K562 (cell line): ENCODE results near the gene RHBG. TPM values are rescaled to one million over a fixed set of nuclear protein-coding genes. Genes with fewer than 3 reads are reported as not detected.

Experiments used
- FOXJ2 ChIP-seq: fragments of 200-800 bp; sonication (Bioruptor generic); IDR thresholded peaks from 2 replicates; pipeline ENCODE4 v1.6.1; 2016; ENCODE audit warnings: missing genetic modification characterization, missing compliant biosample characterization
- GTF2B ChIP-seq: IDR thresholded peaks from 2 replicates; pipeline ENCODE4 v1.6.1; 2011; ENCODE audit not compliant: insufficient read length; ENCODE audit errors: extremely low read depth
- KAT2B ChIP-seq: IDR thresholded peaks from one replicate; pipeline ENCODE4 v1.6.1; 2012; ENCODE audit warnings: low read depth, mild to moderate bottlenecking, control low read depth, inconsistent platforms, low read length, moderate library complexity
- KLF13 ChIP-seq: fragments of 450-650 bp; IDR thresholded peaks from 2 replicates; pipeline ENCODE4 v1.6.1; 2016; ENCODE audit warnings: missing genetic modification characterization, low read depth, mild to moderate bottlenecking, missing compliant biosample characterization, moderate library complexity, borderline replicate concordance
- L3MBTL2 ChIP-seq: fragments of 450-650 bp; IDR thresholded peaks from 2 replicates; pipeline ENCODE4 v1.6.1; 2016; ENCODE audit warnings: mild to moderate bottlenecking, moderate library complexity
- RBM39 ChIP-seq: fragments of 200-400 bp; formaldehyde crosslinking; optimal IDR thresholded peaks from 2 replicates; pipeline ENCODE3; 2018; ENCODE audit warnings: low read depth, low read length
- SMARCA5 ChIP-seq: fragments of 450-650 bp; IDR thresholded peaks from 2 replicates; pipeline ENCODE4 v1.6.1; 2016
- TBP ChIP-seq: optimal IDR thresholded peaks from 2 replicates; pipeline ENCODE3; 2011; ENCODE audit warnings: low read depth, low read length, improper control_type of control experiment
- THRAP3 ChIP-seq: fragments of 450-650 bp; IDR thresholded peaks from 2 replicates; pipeline ENCODE4 v1.6.1; 2016; ENCODE audit warnings: mild to moderate bottlenecking, inconsistent platforms, borderline replicate concordance
- TRIM24 ChIP-seq, 2 experiments: fragments of 450-650 bp; IDR thresholded peaks; 2 replicates each; pipeline ENCODE4 v1.6.1; 2016
- ZNF217 ChIP-seq: sonication (generic); formaldehyde crosslinking; IDR thresholded peaks from 2 replicates; pipeline ENCODE4 v1.8.0; 2022; ENCODE audit warnings: mild to moderate bottlenecking, missing genetic modification reagents
- ZNF280A ChIP-seq: fragments of 450-650 bp; IDR thresholded peaks from 2 replicates; pipeline ENCODE4 v1.6.1; 2018; ENCODE audit warnings: mild to moderate bottlenecking, low read depth; ENCODE audit not compliant: partially characterized antibody
- ZNF282 ChIP-seq: sonication (generic); formaldehyde crosslinking; IDR thresholded peaks from 2 replicates; pipeline ENCODE4 v1.8.1; 2023; ENCODE audit warnings: missing genetic modification reagents
- ZNF551 ChIP-seq: fragments of 250-450 bp; sonication (Bioruptor Pico); IDR thresholded peaks from 2 replicates; pipeline ENCODE4 v1.5.0; 2021; ENCODE audit warnings: mild to moderate bottlenecking, moderate library complexity
- ZNF785 ChIP-seq: fragments of 250-450 bp; sonication (Bioruptor Pico); IDR thresholded peaks from 2 replicates; pipeline ENCODE4 v1.4.0; 2020; ENCODE audit warnings: mild to moderate bottlenecking
- polyA plus RNA-seq, 8 experiments: library from polyadenylated mRNA; depleted of rRNA in 4 of 8; stranded (reverse) in 5 of 8; unstranded in 3 of 8; fragments of >200 nt; fragmentation: Nextera tagmentation in 2 of 8; fragmentation: Illumina TruSeq in 1 of 8; extraction: Ambion mirVana in 2 of 8; extraction: Trizol in 1 of 8; gene quantifications; 2 replicates each; pipeline versions ENCODE4 v1.2.1 to v1.2.3, GENCODE V29; 2011 to 2014; ENCODE audit warnings: inconsistent platforms in 1 of 8, missing spikeins in 1 of 8
- total RNA-seq, 7 experiments: library from RNA; depleted of rRNA in 6 of 7; stranded (reverse); fragments of >200 nt in 6 of 7; fragmentation: Illumina TruSeq in 2 of 7; extraction: Trizol in 2 of 7; gene quantifications; 2 replicates each; pipeline versions ENCODE4 v1.2.1 to v1.2.3, GENCODE V29; 2011 to 2021; ENCODE audit warnings: low replicate concordance in 1 of 7
- TF ChIP-seq, protein P1 (sequence below): fragments of 450-650 bp; formaldehyde crosslinking; IDR thresholded peaks from 2 replicates; pipeline ENCODE4 v1.4.0; 2022; ENCODE audit warnings: missing genetic modification characterization
- TF ChIP-seq, protein P2 (sequence below): fragments of 450-650 bp; IDR thresholded peaks from 2 replicates; pipeline ENCODE4 v1.6.1; 2016; ENCODE audit warnings: low read depth

The RHBG gene
- total and polyA plus RNA-seq, 9 of the 15 experiments (the other 6 are each of a cell fraction or from before 2014, with no cell fraction given), result not detected

- TF ChIP-seq, protein P1, sequence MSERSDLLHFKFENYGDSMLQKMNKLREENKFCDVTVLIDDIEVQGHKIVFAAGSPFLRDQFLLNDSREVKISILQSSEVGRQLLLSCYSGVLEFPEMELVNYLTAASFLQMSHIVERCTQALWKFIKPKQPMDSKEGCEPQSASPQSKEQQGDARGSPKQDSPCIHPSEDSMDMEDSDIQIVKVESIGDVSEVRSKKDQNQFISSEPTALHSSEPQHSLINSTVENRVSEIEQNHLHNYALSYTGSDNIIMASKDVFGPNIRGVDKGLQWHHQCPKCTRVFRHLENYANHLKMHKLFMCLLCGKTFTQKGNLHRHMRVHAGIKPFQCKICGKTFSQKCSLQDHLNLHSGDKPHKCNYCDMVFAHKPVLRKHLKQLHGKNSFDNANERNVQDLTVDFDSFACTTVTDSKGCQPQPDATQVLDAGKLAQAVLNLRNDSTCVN (CRISPR knock-in tag), result no peak
- no peak for TF ChIP-seq ZNF785 (CRISPR knock-in tag)
- no peak for TF ChIP-seq ZNF217 (CRISPR knock-in tag)
- TF ChIP-seq KLF13 (tag), result 0 out of 2 replicates have a peak, but pooled peaks have one; percentile 57
- peak; percentile 78 for TF ChIP-seq TBP
- peak; percentile 84 for TF ChIP-seq L3MBTL2
- TF ChIP-seq FOXJ2 (tag), result peak; percentile 46; the same call in 1 of the 2 replicates
- TF ChIP-seq ZNF282 (CRISPR knock-in tag), result no peak
- TF ChIP-seq, protein P2, sequence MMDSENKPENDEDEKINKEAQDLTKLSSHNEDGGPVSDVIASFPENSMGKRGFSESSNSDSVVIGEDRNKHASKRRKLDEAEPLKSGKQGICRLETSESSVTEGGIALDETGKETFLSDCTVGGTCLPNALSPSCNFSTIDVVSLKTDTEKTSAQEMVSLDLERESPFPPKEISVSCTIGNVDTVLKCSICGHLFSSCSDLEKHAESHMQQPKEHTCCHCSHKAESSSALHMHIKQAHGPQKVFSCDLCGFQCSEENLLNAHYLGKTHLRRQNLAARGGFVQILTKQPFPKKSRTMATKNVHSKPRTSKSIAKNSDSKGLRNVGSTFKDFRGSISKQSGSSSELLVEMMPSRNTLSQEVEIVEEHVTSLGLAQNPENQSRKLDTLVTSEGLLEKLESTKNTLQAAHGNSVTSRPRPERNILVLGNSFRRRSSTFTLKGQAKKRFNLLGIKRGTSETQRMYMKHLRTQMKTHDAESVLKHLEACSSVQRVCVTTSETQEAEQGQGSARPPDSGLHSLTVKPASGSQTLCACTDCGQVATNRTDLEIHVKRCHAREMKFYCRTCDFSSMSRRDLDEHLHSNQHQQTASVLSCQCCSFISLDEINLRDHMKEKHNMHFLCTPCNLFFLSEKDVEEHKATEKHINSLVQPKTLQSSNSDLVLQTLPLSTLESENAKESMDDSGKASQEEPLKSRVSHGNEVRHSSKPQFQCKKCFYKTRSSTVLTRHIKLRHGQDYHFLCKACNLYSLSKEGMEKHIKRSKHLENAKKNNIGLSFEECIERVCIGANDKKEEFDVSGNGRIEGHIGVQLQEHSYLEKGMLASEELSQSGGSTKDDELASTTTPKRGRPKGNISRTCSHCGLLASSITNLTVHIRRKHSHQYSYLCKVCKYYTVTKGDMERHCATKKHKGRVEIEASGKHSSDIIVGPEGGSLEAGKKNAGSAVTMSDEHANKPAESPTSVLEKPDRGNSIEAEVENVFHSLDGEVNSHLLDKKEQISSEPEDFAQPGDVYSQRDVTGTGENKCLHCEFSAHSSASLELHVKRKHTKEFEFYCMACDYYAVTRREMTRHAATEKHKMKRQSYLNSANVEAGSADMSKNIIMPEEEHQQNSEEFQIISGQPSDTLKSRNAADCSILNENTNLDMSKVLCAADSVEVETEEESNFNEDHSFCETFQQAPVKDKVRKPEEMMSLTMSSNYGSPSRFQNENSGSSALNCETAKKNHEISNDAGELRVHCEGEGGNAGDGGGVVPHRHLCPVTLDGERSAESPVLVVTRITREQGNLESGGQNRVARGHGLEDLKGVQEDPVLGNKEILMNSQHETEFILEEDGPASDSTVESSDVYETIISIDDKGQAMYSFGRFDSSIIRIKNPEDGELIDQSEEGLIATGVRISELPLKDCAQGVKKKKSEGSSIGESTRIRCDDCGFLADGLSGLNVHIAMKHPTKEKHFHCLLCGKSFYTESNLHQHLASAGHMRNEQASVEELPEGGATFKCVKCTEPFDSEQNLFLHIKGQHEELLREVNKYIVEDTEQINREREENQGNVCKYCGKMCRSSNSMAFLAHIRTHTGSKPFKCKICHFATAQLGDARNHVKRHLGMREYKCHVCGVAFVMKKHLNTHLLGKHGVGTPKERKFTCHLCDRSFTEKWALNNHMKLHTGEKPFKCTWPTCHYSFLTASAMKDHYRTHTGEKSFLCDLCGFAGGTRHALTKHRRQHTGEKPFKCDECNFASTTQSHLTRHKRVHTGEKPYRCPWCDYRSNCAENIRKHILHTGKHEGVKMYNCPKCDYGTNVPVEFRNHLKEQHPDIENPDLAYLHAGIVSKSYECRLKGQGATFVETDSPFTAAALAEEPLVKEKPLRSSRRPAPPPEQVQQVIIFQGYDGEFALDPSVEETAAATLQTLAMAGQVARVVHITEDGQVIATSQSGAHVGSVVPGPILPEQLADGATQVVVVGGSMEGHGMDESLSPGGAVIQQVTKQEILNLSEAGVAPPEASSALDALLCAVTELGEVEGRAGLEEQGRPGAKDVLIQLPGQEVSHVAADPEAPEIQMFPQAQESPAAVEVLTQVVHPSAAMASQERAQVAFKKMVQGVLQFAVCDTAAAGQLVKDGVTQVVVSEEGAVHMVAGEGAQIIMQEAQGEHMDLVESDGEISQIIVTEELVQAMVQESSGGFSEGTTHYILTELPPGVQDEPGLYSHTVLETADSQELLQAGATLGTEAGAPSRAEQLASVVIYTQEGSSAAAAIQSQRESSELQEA, result no peak
- no peak for TF ChIP-seq TRIM24 (IDR thresholded peaks at IDR 0.05)
- TF ChIP-seq THRAP3, result no peak
- TF ChIP-seq SMARCA5, result no peak
- no peak for TF ChIP-seq ZNF551 (CRISPR knock-in tag)
- TF ChIP-seq RBM39, result no peak
- no peak for TF ChIP-seq KAT2B
- TF ChIP-seq GTF2B, result no peak
- TF ChIP-seq ZNF280A, result no peak
These were observed 30.6 kb upstream of the RHBG start, which contains the start of the genes CCT3 and TSACC (continued) for GRCh38 chr1:156338180-156338976.
